ENCODE results near the gene NECAB2. TPM values are rescaled to one million over a fixed set of nuclear protein-coding genes. Genes with fewer than 3 reads are reported as not detected.

Gene NECAB2
- total and polyA plus RNA-seq, 7 donors, result 0.04 to 0.13 (median 0.09) TPM; not detected in 4

GRCh38 chr16:83951544-83951943, 16.5 kb upstream of the NECAB2 start:
- H3K27ac ChIP-seq, result no peak overlapping the region
- WGBS, 3 donors, result 28 to 44% (median 33%) methylated on average over 8 of the region's 8 CpGs

GRCh38 chr16:83952587-83952939, 15.5 kb upstream of the NECAB2 start:
- ATAC-seq, result peak in 3 of 4 donors; percentile 6 to 11 (median 11)
- H3K27ac ChIP-seq, result peak overlapping the region; percentile 96
- 9 to 20% (median 10%) methylated on average over 8 of the region's 8 CpGs for WGBS, 3 donors

More at GRCh38 chr16:83951544-83951943, 16.5 kb upstream of the NECAB2 start:
- H3K9me3 ChIP-seq, result no peaks in the 10 kb centered on the region
- DNase-seq (no peak), ATAC-seq (no peak)
- peaks cover 29% of the 10 kb centered on the region for H3K4me1 ChIP-seq
- H3K27me3 ChIP-seq (ENCODE audit: insufficient read depth in 3 of 3, low read length in 2 of 3), result no peaks in the 10 kb centered on the region
- intact Hi-C loops (cut with DNase I), result loop anchor here in 1 of 2 donors (10.0 kb wide), 1 partner anchor 233 kb away; the partner anchor contains the start of gene TAF1C
- TF ChIP-seq CTCF (IDR thresholded peaks at IDR 0.05), result no peak
- no peak overlapping the region for H3K4me3 ChIP-seq
- no peaks in the 10 kb centered on the region for H3K36me3 ChIP-seq (ENCODE audit: insufficient read depth in 1 of 2, low read depth in 1 of 2)

GRCh38 chr16:83952940-83953795, 14.9 kb upstream of the NECAB2 start, which contains the start of gene OSGIN1:
Gene OSGIN1 (plus strand): TSS chr16:83953240. CDS start chr16:83957672, 4,432 bp downstream.
- WGBS, 3 donors, result 0 to 2% (median 1%) methylated on average over 25 to 30 of the region's 30 CpGs
- no peak for TF ChIP-seq CTCF (IDR thresholded peaks at IDR 0.05)
- H3K27me3 ChIP-seq (ENCODE audit: insufficient read depth in 3 of 3, low read length in 2 of 3), result no peaks in the 10 kb centered on the region
- peaks cover 29% of the 10 kb centered on the region for H3K4me1 ChIP-seq
- no peaks in the 10 kb centered on the region for H3K9me3 ChIP-seq
- H3K27ac ChIP-seq, result peak within 1 kb of the TSS; percentile 96
- peak; percentile 87 to 92 (median 90) for ATAC-seq
- H3K36me3 ChIP-seq (ENCODE audit: insufficient read depth in 1 of 2, low read depth in 1 of 2), result peaks cover 0 to 9% of the 10 kb centered on the region in 2 donors
- peak; percentile 95 to 97 for DNase-seq
- peak within 1 kb of the TSS; percentile 78 for H3K4me3 ChIP-seq
- intact Hi-C loops (cut with DNase I), result loop anchor here in 1 of 2 donors (2.0 to 10.0 kb wide), 2 partner anchors 40 to 232 kb away; partner anchors contain the start of gene TAF1C

More at GRCh38 chr16:83952587-83952939, 15.5 kb upstream of the NECAB2 start:
- peaks cover 29% of the 10 kb centered on the region for H3K4me1 ChIP-seq
- H3K36me3 ChIP-seq (ENCODE audit: insufficient read depth in 1 of 2, low read depth in 1 of 2), result peaks cover 0 to 4% of the 10 kb centered on the region in 2 donors
- DNase-seq, result peak in 1 of 2 donors; percentile 67
- no peak for TF ChIP-seq CTCF (IDR thresholded peaks at IDR 0.05)
- no peaks in the 10 kb centered on the region for H3K27me3 ChIP-seq (ENCODE audit: insufficient read depth in 3 of 3, low read length in 2 of 3)
- peak overlapping the region; percentile 78 for H3K4me3 ChIP-seq
- intact Hi-C loops (cut with DNase I), result loop anchor here in 1 of 2 donors (2.0 to 10.0 kb wide), 2 partner anchors 40 to 232 kb away; partner anchors contain the start of gene TAF1C
- no peaks in the 10 kb centered on the region for H3K9me3 ChIP-seq

- DNase-seq (no peak), ATAC-seq (peak; percentile 28 to 54 (median 44))
- Histone ChIP-seq H3K36me3 (ENCODE audit: insufficient read depth in 1 of 2, low read depth in 1 of 2) (peaks cover 2 to 18% of the 10 kb centered on the region in 2 donors), H3K9me3 (no peaks in the 10 kb centered on the region), H3K4me1 (peaks cover 29% of the 10 kb centered on the region), H3K4me3 (peak overlapping the region; percentile 78), H3K27me3 (ENCODE audit: insufficient read depth in 3 of 3, low read length in 2 of 3) (no peaks in the 10 kb centered on the region), H3K27ac (peak overlapping the region; percentile 96)
- intact Hi-C loops (cut with DNase I), result loop anchor here in 1 of 2 donors (2.0 to 10.0 kb wide), 2 partner anchors 41 to 231 kb away; partner anchors contain the start of gene TAF1C
- WGBS, 3 donors, result 8 to 19% (median 9%) methylated on average over 18 to 19 of the region's 19 CpGs
- peak; percentile 51 for TF ChIP-seq CTCF (IDR thresholded peaks at IDR 0.05)
These were observed 14.1 kb upstream of the NECAB2 start for GRCh38 chr16:83953796-83954576.
